SK-N-SH (cell line): ENCODE results near the gene SHH. TPM values are rescaled to one million over a fixed set of nuclear protein-coding genes. Genes with fewer than 3 reads are reported as not detected.

Source experiments
- CTCF ChIA-PET: fragments of 300-600, 350-600 bp; formaldehyde crosslinking; extraction: SDS; loops from one replicate; lab custom pipeline; 2021; lab: Yijun Ruan, JAX
- POLR2A ChIA-PET: fragments of 350-600 bp; sonication (Branson Sonifier 250); formaldehyde crosslinking; extraction: SDS; loops from one replicate; lab custom pipeline; 2020; ENCODE audit warnings: antibody characterized with exemption, inconsistent platforms; lab: Yijun Ruan, JAX
- DNase-seq: peaks from one replicate; pipeline ENCODE4 v3.0.0; 2012
- H2AFZ ChIP-seq: fragments of 200-600 bp; sonication (generic); 2 replicates; pipeline ENCODE4 v1.8.1; 2016; ENCODE audit warnings: antibody characterized with exemption, mild to moderate bottlenecking, low read depth
- H3F3A ChIP-seq: fragments of 200-600 bp; sonication (generic); replicated peaks from 2 replicates; pipeline ENCODE3; 2016; ENCODE audit warnings: antibody characterized with exemption, mild to moderate bottlenecking; ENCODE audit not compliant: insufficient read depth
- H3K27ac ChIP-seq, 2 experiments: fragments of 200-500 bp in 1 of 2; fragments of 200-600 bp in 1 of 2; sonication (Bioruptor generic) in 1 of 2; sonication (generic), shearing (Covaris generic) in 1 of 2; 2 replicates each; pipeline versions ENCODE4 v1.5.1 to v1.6.1; 2014 to 2016; ENCODE audit warnings: low read depth in 2 of 2, inconsistent platforms in 1 of 2, low read length in 1 of 2, mild to moderate bottlenecking in 1 of 2, mixed read lengths in 1 of 2
- H3K27me3 ChIP-seq: fragments of 200-600 bp; sonication (generic), shearing (Covaris generic); 2 replicates; pipeline ENCODE4 v1.6.1; 2016; ENCODE audit warnings: mixed run types; ENCODE audit not compliant: insufficient read depth
- H3K36me3 ChIP-seq, 2 experiments: fragments of 200-500 bp in 1 of 2; fragments of 200-600 bp in 1 of 2; sonication (Bioruptor generic) in 1 of 2; sonication (generic) in 1 of 2; replicated peaks in 1 of 2; 2 replicates each; pipeline versions ENCODE3 to v1.5.1; 2014 to 2016; ENCODE audit warnings: low read length in 1 of 2, mild to moderate bottlenecking in 1 of 2; ENCODE audit not compliant: insufficient read depth in 2 of 2, control insufficient read depth in 1 of 2
- H3K4me1 ChIP-seq, 2 experiments: fragments of 200-500 bp in 1 of 2; fragments of 200-600 bp in 1 of 2; sonication (Bioruptor generic) in 1 of 2; sonication (generic), shearing (Covaris generic) in 1 of 2; 2 replicates each; pipeline versions ENCODE4 v1.5.1 to v1.6.1; 2014 to 2016; ENCODE audit warnings: low read depth in 1 of 2, low read length in 1 of 2, mixed run types in 1 of 2; ENCODE audit not compliant: insufficient read depth in 2 of 2, control insufficient read depth in 1 of 2
- H3K4me2 ChIP-seq: fragments of 200-600 bp; sonication (generic), shearing (Covaris generic); 2 replicates; pipeline ENCODE4 v1.6.1; 2017; ENCODE audit warnings: mixed run types
- H3K4me3 ChIP-seq, 2 experiments: fragments of 200-500 bp in 1 of 2; fragments of 200-600 bp in 1 of 2; sonication (Bioruptor generic) in 1 of 2; sonication (generic), shearing (Covaris generic) in 1 of 2; 2 replicates each; pipeline versions ENCODE4 v1.5.1 to v1.8.1; 2014 to 2016; ENCODE audit warnings: low read depth in 2 of 2, inconsistent platforms in 1 of 2, low read length in 1 of 2, mild to moderate bottlenecking in 1 of 2, mixed read lengths in 1 of 2, moderate library complexity in 1 of 2
- H3K79me2 ChIP-seq: fragments of 200-600 bp; sonication (generic); 2 replicates; pipeline ENCODE4 v1.8.1; 2017; ENCODE audit warnings: mild to moderate bottlenecking; ENCODE audit not compliant: insufficient read depth
- H3K9ac ChIP-seq: fragments of 200-600 bp; sonication (generic); 2 replicates; pipeline ENCODE4 v1.6.1; 2017; ENCODE audit warnings: mixed run types
- H3K9me2 ChIP-seq: fragments of 200-600 bp; sonication (generic); 2 replicates; pipeline ENCODE4 v1.6.1; 2017; ENCODE audit warnings: mixed run types
- H3K9me3 ChIP-seq: fragments of 200-600 bp; sonication (generic); 2 replicates; pipeline ENCODE4 v1.6.1; 2017; ENCODE audit warnings: mixed run types, mild to moderate bottlenecking, moderate library complexity
- H4K20me1 ChIP-seq: fragments of 200-600 bp; sonication (generic); 2 replicates; pipeline ENCODE4 v1.6.1; 2017; ENCODE audit warnings: mild to moderate bottlenecking, mixed run types; ENCODE audit not compliant: insufficient read depth
- CHD2 ChIP-seq: fragments of 150-350 bp; IDR thresholded peaks from 2 replicates; pipeline ENCODE4 v1.6.1; 2018; ENCODE audit warnings: low read length; ENCODE audit not compliant: partially characterized antibody
- EZH2phosphoT487 ChIP-seq: fragments of 200-600 bp; sonication (generic); IDR thresholded peaks from 2 replicates; pipeline ENCODE4 v1.6.1; 2017; ENCODE audit warnings: low read depth, mixed run types, mild to moderate bottlenecking, antibody characterized with exemption, moderate library complexity, borderline replicate concordance
- FOSL2 ChIP-seq: IDR thresholded peaks from 2 replicates; pipeline ENCODE4 v1.4.0; 2012; ENCODE audit warnings: low read depth, mild to moderate bottlenecking, moderate library complexity, borderline replicate concordance
- FOXJ3 ChIP-seq: sonication (generic); formaldehyde crosslinking; IDR thresholded peaks from 2 replicates; pipeline ENCODE4 v1.5.1; 2020; ENCODE audit warnings: mild to moderate bottlenecking, missing genetic modification reagents
- GABPA ChIP-seq: IDR thresholded peaks from 2 replicates; pipeline ENCODE4 v1.4.0; 2012; ENCODE audit warnings: low read depth, mild to moderate bottlenecking
- GATA2 ChIP-seq: sonication (generic); formaldehyde crosslinking; IDR thresholded peaks from 2 replicates; pipeline ENCODE4 v1.5.0; 2020; ENCODE audit warnings: mild to moderate bottlenecking, missing genetic modification reagents
- JUND ChIP-seq: IDR thresholded peaks from 2 replicates; pipeline ENCODE4 v1.4.0; 2012
- MEF2A ChIP-seq: IDR thresholded peaks from 2 replicates; pipeline ENCODE4 v1.4.0; 2012; ENCODE audit warnings: low read depth, borderline replicate concordance
- MXI1 ChIP-seq: IDR thresholded peaks from 2 replicates; pipeline ENCODE4 v1.6.1; 2012; ENCODE audit warnings: mild to moderate bottlenecking, low read depth, low read length, improper control_type of control experiment
- NFIC ChIP-seq: IDR thresholded peaks from 2 replicates; pipeline ENCODE4 v1.4.0; 2012; ENCODE audit warnings: borderline replicate concordance
- NRF1 ChIP-seq: IDR thresholded peaks from 2 replicates; pipeline ENCODE4 v1.6.1; 2012; ENCODE audit warnings: low read depth, mild to moderate bottlenecking, low read length
- POLR2AphosphoS5 ChIP-seq: IDR thresholded peaks from 2 replicates; pipeline ENCODE4 v1.6.1; 2012; ENCODE audit warnings: low read depth, low read length
- RCOR1 ChIP-seq: fragments of 150-350 bp; IDR thresholded peaks from 2 replicates; pipeline ENCODE4 v1.6.1; 2017; ENCODE audit warnings: antibody characterized with exemption, low read length
- RFX5 ChIP-seq: IDR thresholded peaks from 2 replicates; pipeline ENCODE4 v1.6.1; 2012; ENCODE audit warnings: mild to moderate bottlenecking, improper control_type of control experiment, low read length
- RXRA ChIP-seq: IDR thresholded peaks from 2 replicates; pipeline ENCODE4 v1.4.0; 2012; ENCODE audit warnings: low read depth, mild to moderate bottlenecking, borderline replicate concordance
- SIN3A ChIP-seq: IDR thresholded peaks from 2 replicates; pipeline ENCODE4 v1.6.1; 2012; ENCODE audit warnings: low read depth, mild to moderate bottlenecking, low read length, moderate library complexity, borderline replicate concordance
- SMC3 ChIP-seq: IDR thresholded peaks from 2 replicates; pipeline ENCODE4 v1.6.1; 2012; ENCODE audit warnings: low read depth, low read length, improper control_type of control experiment
- TCF12 ChIP-seq: IDR thresholded peaks from 2 replicates; pipeline ENCODE4 v1.4.0; 2012
- YY1 ChIP-seq: IDR thresholded peaks from 2 replicates; pipeline ENCODE4 v1.4.0; 2012; ENCODE audit warnings: low read depth, mild to moderate bottlenecking
- WGBS: methylation state at CpG from one replicate; pipeline ENCODE4 v1.1.6; 2017; ENCODE audit warnings: low lambda C conversion rate; 5-methylcytosine and 5-hydroxymethylcytosine counted together
- polyA plus RNA-seq, 3 experiments: library from polyadenylated mRNA; depleted of rRNA; stranded (reverse); fragments of >200 nt; gene quantifications; 2 replicates each; pipeline ENCODE4 v1.2.3, GENCODE V29; 2012
- TF ChIP-seq, protein P1 (sequence below): fragments of 200-600 bp; sonication (generic); IDR thresholded peaks from 2 replicates; pipeline ENCODE4 v1.6.1; 2017; ENCODE audit warnings: antibody characterized with exemption, mild to moderate bottlenecking, moderate library complexity
- TF ChIP-seq, protein P2 (sequence below): IDR thresholded peaks from 2 replicates; pipeline ENCODE4 v1.4.0; 2012; ENCODE audit warnings: low read depth, borderline replicate concordance
- TF ChIP-seq, protein P3 (sequence below): fragments of 150-350 bp; IDR thresholded peaks from 2 replicates; pipeline ENCODE4 v1.6.1; 2016; ENCODE audit warnings: mild to moderate bottlenecking, low read depth, low read length

Gene SHH
- polyA plus RNA-seq, 1 of the 3 experiments (the other 2 are of a cell fraction) = not detected

DNA sequence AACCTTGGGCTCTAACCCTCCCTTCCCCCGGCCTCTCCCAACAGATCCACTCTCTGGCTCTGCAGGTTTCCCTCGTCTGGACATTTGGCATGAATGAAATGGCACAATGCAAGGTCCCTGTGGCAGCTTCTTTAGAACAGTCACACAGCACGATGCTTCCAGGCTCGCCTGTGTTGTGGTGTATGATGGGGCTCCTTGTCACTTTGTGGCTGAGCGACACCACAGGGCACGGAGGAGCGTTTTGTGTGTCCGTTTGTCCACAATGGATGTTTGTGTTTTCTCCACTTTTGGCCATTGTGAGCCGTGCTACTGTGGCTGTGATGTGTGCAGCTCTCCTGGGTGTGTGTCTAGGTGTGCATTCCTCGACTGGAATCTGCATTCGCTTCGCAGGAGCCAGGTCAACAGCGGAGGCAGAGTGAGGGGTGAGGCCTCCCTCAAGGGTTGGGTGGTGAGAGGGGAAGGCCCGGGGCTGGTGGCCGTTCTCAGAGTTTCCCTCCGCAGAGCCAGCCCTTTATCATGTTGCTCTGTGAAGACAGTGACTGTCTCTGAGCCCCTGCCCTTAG, 22.3 kb upstream of the SHH start:
- POLR2A ChIA-PET = no interaction called here
- no peaks in the 10 kb centered on the region for H3K9me2 ChIP-seq
- H3K4me2 ChIP-seq = no peak overlapping the region
- no peaks in the 10 kb centered on the region for H3F3A ChIP-seq
- no peak for DNase-seq
- H3K9ac ChIP-seq = no peak overlapping the region
- H3K27me3 ChIP-seq = peaks cover 95% of the 10 kb centered on the region
- TF ChIP-seq GABPA = no peak
- TF ChIP-seq TCF12 = no peak
- no peak for TF ChIP-seq EZH2phosphoT487
- TF ChIP-seq RFX5 = no peak
- TF ChIP-seq MEF2A = no peak
- TF ChIP-seq RXRA = no peak
- TF ChIP-seq CHD2 = no peak
- TF ChIP-seq YY1 = no peak
- no peak for TF ChIP-seq GATA2 (CRISPR knock-in tag)
- TF ChIP-seq NFIC = no peak
- TF ChIP-seq POLR2AphosphoS5 = no peak
- no peak for TF ChIP-seq FOSL2
- TF ChIP-seq, protein P1, sequence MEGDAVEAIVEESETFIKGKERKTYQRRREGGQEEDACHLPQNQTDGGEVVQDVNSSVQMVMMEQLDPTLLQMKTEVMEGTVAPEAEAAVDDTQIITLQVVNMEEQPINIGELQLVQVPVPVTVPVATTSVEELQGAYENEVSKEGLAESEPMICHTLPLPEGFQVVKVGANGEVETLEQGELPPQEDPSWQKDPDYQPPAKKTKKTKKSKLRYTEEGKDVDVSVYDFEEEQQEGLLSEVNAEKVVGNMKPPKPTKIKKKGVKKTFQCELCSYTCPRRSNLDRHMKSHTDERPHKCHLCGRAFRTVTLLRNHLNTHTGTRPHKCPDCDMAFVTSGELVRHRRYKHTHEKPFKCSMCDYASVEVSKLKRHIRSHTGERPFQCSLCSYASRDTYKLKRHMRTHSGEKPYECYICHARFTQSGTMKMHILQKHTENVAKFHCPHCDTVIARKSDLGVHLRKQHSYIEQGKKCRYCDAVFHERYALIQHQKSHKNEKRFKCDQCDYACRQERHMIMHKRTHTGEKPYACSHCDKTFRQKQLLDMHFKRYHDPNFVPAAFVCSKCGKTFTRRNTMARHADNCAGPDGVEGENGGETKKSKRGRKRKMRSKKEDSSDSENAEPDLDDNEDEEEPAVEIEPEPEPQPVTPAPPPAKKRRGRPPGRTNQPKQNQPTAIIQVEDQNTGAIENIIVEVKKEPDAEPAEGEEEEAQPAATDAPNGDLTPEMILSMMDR = no peak
- no peak for TF ChIP-seq JUND
- no peak for TF ChIP-seq NRF1
- TF ChIP-seq MXI1 = no peak
- no peaks in the 10 kb centered on the region for H4K20me1 ChIP-seq
- 4% methylated on average over 16 of the region's 16 CpGs for WGBS
- no peaks in the 10 kb centered on the region for H3K9me3 ChIP-seq
- CTCF ChIA-PET = interaction anchor here (1.5 to 1.7 kb wide), 2 partner anchors 20 to 35 kb away, joined by 4 to 5 read pairs; no protein-coding TSS in a partner anchor
- no peaks in the 10 kb centered on the region for H3K36me3 ChIP-seq
- H3K27ac ChIP-seq = no peak overlapping the region
- no peaks in the 10 kb centered on the region for H3K79me2 ChIP-seq
- no peak overlapping the region for H3K4me3 ChIP-seq
- H3K4me1 ChIP-seq = no peaks in the 10 kb centered on the region
- no peak overlapping the region for H2AFZ ChIP-seq

DNA sequence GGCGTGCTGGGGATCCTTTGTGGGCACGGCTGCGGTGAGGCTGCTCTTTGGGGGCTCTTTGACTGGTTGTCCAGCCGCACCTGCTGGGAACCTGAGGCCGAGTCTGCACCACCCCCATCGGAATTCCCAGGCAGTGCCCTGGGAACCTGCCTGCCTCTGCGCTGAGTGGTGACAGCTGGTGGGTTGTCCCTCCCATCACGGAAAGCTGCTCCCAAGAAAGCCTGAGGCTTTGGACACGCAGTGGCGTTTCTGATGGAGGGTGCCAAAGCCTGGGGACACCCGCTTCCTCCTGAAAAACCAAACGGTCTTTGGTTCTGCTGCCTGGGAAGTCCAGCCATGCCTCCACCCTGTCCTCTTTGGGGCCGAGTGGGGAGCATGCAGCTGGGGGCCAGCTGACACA, 21.4 kb upstream of the SHH start:
- DNase-seq = no peak
- Histone ChIP-seq H3F3A (no peaks in the 10 kb centered on the region), H3K9me2 (no peaks in the 10 kb centered on the region), H3K9ac (no peak overlapping the region), H3K4me3 (no peak overlapping the region), H3K79me2 (no peaks in the 10 kb centered on the region), H3K4me1 (no peaks in the 10 kb centered on the region), H3K27me3 (peaks cover 93% of the 10 kb centered on the region), H3K36me3 (no peaks in the 10 kb centered on the region), H3K27ac (no peak overlapping the region), H4K20me1 (no peaks in the 10 kb centered on the region), H3K4me2 (no peak overlapping the region), H2AFZ (no peak overlapping the region), H3K9me3 (no peaks in the 10 kb centered on the region)
- 3% methylated on average over 9 of the region's 13 CpGs for WGBS
- ChIA-PET POLR2A (no interaction called here), CTCF (interaction anchor here (1.5 to 1.7 kb wide), 2 partner anchors 21 to 36 kb away, joined by 4 to 5 read pairs; no protein-coding TSS in a partner anchor)
- TF ChIP-seq, protein P1 = no peak
- TF ChIP-seq CHD2 (no peak), SMC3 (no peak), JUND (no peak), GABPA (no peak), RCOR1 (no peak), SIN3A (no peak), FOXJ3 (CRISPR knock-in tag) (no peak), GATA2 (CRISPR knock-in tag) (no peak)
- TF ChIP-seq, protein P2, sequence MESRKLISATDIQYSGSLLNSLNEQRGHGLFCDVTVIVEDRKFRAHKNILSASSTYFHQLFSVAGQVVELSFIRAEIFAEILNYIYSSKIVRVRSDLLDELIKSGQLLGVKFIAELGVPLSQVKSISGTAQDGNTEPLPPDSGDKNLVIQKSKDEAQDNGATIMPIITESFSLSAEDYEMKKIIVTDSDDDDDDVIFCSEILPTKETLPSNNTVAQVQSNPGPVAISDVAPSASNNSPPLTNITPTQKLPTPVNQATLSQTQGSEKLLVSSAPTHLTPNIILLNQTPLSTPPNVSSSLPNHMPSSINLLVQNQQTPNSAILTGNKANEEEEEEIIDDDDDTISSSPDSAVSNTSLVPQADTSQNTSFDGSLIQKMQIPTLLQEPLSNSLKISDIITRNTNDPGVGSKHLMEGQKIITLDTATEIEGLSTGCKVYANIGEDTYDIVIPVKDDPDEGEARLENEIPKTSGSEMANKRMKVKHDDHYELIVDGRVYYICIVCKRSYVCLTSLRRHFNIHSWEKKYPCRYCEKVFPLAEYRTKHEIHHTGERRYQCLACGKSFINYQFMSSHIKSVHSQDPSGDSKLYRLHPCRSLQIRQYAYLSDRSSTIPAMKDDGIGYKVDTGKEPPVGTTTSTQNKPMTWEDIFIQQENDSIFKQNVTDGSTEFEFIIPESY = no peak
- TF ChIP-seq, protein P3, sequence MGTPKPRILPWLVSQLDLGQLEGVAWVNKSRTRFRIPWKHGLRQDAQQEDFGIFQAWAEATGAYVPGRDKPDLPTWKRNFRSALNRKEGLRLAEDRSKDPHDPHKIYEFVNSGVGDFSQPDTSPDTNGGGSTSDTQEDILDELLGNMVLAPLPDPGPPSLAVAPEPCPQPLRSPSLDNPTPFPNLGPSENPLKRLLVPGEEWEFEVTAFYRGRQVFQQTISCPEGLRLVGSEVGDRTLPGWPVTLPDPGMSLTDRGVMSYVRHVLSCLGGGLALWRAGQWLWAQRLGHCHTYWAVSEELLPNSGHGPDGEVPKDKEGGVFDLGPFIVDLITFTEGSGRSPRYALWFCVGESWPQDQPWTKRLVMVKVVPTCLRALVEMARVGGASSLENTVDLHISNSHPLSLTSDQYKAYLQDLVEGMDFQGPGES = no peak
